Islet of Langerhans (tissue), 1 donor: ENCODE measurements around the gene TXNRD1.

Source experiments
- FAIRE-seq: peaks from one replicate; lab custom pipeline; 2011; peaks lifted over from hg19 to GRCh38; lab: Jason Lieb, UNC

TXNRD1 gene

DNA sequence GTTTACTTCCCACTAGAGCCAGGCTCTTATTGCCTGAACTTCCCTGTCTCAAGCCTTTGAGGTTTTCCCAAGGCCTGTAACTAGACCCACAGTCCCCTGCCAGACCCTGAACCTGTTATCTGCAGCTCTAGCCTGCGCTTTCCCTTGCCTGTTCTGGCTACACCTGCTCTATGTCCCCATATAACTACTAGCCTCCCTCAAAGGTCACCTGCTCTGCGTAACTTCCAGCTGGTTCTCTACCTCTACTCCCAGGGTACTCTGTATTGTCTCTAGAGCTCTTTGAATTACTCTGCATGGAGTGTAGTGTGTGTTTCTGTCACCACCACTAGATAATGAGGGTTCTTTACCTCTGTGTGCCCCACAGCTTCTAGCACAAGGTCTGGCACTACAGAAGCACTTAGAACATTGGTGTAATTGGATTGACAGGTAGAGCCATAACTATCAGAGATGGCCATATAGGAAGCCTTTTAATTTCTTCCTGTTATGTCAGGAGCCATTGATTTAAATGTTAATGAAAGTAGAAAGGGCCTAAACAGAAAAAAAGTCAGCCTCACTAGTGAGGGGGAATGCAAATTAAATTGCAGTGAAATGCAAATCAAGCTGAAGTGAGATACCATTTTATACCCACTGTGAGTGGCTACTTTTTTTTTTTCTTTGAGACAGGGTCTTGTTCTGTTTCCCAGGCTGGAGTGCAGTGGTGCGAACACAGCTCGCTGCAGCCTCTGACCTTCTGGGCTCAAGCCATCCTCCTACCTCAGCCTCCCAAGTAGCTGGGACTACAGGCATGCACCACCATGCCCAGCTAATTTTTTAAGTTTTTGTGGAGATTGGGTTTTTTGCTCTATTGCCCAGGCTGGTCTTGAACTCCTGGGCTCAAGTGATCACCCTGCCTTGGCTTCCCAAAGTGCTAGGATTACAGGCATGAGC lies 135.7 kb downstream of the TXNRD1 start:
- no peak for FAIRE-seq

- no peak for FAIRE-seq
Observed at GRCh38 chr12:104352106-104352713, 136.6 kb downstream of the TXNRD1 start.

DNA sequence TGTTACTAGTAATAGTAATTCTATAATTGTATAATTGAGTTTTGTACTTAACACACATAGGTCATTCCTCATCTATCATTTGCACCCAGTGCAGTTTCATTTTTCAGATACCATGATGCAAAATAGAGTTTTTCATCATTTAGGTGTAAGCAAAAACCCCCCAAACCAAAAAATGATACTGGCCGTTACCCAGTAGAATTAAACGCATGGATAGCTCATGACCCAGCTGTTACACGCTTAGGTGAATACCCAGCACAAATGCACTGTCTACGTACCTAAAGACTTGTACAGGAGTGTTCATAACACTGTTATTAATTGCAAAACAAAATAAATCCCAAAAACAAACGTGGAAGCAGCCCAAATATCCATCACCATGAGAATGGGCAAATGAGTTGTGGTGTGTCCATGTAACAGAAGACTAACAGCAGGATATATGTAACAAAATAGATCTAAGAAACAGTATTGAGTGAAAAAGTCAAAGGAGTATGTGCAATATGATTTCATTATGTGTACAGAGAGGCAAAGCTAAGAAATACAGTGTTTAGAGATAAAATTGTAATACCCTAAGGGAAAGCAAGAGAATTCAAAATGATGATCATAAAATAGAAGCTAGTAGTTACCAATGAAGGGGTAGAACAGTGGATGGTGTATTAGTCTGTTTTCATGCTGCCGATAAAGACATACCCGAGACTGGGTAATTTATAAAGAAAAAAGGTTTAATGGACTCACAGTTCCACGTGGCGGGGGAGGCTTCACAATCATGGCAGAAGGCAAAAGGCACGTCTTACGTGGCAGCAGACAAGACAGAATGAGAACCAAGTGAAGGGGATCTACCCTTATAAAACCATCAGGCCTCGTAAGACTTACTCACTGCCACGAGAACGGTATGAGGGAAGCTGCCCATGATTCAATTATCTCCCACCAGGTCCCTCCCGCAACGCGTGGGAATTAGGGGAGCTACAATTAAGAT lies 137.7 kb downstream of the TXNRD1 start:
- FAIRE-seq: no peak

DNA sequence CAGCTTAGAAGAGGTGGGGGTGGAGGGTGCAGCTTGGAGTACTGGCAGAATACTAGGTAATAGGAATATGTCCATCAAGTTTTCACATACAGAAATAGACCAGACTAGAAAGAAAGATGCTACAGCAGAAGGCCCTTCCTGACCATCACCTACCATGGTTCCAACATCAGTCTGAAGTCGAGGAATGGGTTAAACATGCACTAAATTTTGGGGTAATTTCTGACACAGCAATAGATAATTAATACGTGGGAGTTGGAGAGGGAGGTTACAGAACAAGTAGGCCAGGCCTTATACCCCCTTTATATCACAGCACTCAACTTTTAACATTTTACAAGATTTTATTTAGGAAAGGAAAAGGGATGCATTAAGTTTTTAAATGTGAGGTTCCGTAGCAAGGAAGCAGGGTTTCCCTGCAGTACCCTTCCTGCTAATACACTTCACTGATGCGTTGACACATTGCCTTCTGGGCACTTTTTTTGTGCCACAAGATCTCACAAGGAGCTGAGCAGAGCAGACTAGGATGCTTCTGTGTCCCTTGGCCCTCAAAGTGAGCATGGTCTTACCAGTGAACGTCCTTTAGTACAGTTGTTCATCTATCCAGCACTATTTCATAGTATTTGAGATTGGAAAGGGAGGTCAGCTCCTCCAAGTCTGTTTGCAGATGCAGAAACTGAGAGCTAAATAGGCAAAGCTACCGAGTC lies 138.7 kb downstream of the TXNRD1 start:
- FAIRE-seq: no peak

DNA sequence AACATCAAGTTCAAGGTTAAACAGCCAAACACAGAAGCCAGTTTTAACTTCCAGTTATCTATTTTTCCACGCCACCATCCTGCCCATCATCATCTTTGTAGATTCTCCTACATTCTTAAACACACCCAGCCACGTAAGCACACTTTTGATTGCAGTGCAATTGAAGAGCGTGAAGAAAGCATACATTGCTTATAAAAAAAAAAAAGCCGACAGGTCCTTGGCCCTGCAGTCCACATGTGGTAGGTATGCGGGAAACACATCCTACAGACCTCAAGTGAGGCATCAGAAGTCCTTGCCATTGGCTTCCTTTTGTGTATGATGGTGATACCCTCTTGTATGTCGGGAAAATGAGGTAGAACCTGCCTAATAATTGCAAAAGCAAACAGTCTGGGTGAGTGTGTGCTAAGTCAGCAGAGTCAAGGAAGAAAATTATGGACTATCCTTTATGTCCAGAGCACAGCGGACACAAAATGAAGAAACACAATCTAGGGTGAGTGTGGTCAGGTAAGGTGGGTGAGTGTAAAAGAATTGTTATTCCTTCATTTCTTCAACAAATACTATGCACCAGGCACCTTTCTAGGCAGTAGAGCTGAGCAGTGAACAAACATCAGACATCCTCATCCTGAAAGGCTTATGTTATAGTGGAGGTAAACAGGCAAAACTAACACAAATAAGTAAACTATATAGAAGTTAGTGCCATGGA lies 139.4 kb downstream of the TXNRD1 start:
- no peak for FAIRE-seq

DNA sequence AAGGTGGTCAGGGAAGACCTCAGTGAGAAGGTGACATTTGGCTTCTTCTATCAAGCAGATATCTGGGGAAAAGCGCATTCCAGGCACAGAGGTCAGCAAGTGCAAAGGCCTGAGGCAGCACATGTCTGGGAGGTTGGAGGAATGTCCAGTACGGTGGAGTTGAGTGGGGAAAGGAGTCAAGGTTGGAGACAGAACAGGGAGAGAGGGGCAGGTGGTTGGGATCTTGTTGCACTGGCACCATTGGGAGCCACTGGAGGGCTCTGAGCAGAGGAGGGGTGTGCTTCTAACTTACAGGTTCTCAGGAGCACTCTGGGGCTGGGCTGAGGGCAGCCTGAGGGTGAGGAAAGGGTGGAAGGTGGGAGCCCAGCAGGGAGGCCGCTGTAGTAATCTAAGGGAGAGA lies 140.1 kb downstream of the TXNRD1 start:
- FAIRE-seq: no peak

GRCh38 chr12:104356231-104357115 lies 140.9 kb downstream of the TXNRD1 start:
- no peak for FAIRE-seq

- FAIRE-seq: no peak
Observed at GRCh38 chr12:104357421-104357952, 141.9 kb downstream of the TXNRD1 start.

GRCh38 chr12:104358353-104359003 lies 142.9 kb downstream of the TXNRD1 start:
- FAIRE-seq: no peak

DNA sequence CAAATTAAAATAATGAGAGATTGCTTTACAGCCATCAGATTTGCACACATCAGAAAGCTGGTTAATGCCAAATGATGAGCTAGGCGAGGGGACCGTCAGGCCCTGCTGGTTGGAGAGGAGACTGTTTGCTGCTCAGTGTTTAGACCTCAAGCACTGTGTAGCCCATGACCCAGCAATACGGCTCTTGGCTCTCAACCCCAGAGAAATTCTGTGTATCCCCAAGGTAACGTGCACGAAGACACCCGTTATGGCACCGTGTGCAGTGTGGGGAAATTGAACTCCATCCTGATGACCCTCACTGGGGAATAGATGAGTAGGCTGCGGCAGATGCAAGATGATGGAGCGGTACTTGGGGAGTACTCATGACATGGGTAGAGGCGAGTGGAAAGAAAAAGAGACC lies 143.6 kb downstream of the TXNRD1 start:
- no peak for FAIRE-seq

DNA sequence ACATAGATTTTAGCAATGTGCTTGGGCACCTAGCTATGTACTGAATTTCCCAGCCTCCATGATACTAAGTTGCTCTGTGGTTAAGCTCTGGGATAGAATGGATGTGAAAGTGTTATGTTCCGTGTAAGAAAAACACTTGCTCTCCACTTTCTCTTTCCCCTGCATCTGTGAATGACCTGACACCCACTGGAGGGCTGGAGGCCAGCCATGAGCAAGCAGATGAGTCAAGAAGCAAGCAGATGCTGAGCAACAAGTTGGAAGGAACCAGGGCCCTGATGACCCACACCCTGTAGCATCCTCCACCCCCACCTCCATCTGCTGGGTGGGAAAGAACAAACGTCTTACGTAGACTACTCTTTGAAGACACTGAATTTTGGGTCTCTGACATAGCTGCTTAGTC lies 144.6 kb downstream of the TXNRD1 start:
- FAIRE-seq: no peak

DNA sequence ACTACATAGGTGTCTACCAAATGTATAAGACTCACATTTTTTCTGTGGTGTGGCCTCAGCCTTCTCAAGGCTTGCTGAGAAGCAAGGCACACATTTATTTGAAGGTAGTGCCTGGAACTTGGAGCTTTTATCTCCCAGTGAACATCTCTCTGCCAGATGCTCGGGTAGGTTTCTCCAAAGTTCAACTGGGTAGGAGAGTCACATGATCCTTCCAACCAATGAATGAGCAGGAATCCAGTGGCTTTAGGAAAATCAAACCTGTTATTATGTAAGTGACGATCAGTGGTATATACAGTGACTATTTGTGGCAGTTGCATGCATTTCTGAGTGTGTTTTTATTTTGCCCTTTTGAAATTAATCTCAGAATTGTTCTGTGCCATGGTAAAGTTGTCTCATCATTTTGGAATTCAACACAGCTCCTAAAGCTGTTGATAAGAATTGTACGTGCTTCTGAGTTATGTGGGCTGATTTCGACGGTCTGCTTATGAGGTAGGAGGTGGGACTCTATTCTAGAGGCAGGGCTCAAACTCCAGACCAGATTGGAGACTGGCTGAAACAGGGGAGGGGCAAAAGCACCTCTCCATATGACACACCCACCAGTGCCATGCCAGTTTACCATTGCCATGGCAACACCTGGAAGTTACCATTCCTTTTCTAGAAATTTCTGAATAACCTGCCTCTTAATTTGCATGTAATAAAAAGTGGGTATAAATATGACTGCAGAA lies 145.6 kb downstream of the TXNRD1 start:
- FAIRE-seq: no peak

GRCh38 chr12:104365921-104366410 lies 150.4 kb downstream of the TXNRD1 start:
- FAIRE-seq: no peak

DNA sequence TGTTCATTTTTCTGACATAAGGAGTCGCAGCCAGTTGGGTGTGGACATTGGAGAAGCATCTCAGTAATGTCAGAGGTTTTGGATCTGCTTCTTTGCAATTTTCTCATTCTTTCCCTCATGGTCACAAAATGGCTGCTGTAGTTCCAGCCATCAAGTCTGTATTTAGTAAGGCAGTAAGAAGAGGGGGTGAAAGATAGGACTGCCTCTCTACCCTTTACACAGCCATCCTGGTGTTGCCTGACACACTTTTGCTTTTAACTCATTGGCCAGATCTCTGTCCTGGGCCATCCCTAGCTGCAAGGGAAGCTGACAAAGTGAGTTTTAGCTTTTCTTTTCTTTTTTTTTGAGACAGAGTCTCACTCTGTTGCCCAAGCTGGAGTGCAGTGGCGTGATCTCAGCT lies 154.1 kb downstream of the TXNRD1 start:
- FAIRE-seq: no peak

DNA sequence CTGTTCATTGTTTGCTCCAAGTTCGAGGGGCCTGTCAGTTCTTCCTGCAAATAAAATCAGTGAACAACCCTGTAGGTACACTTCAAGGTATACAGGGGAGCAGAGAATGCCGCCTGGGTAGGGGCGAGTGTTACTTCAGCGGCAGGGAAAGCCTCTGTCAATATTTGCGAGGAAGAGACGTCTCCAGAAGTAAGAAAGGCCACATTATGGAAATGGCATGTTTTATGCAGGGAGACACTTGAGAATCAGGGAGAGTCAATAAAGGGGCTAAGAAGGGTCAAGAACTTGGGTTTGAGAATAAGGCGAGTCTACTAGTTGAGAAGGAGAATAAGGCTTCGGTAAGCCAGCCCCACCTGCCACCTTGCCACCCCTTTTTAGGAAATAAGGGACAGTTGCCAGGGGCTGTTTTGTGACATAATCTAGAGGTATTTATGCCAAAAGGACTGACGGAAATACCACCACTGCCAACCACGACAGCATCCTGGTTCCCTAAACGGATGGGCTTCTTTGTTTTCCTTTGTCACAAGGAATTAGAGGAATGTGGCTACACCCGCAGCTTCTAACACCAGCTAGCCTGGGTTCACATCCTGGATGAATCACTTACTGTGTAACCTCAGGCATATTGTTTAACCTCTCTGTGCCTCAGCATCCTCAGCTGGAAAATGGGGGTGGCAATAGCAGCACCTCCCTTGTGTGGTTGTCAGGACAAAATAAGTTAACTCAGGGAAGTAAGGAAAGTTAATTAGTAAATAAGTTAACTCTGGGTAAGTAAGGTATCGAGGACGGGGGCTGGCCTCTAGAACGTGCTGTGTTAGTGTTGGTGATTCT lies 155.7 kb downstream of the TXNRD1 start:
- no peak for FAIRE-seq

- FAIRE-seq: no peak
Observed at GRCh38 chr12:104372061-104372720, 156.6 kb downstream of the TXNRD1 start.

GRCh38 chr12:104372721-104373335 lies 157.2 kb downstream of the TXNRD1 start:
- no peak for FAIRE-seq
